ENCODE results near the gene TTC23. TPM values are rescaled to one million over a fixed set of nuclear protein-coding genes. Genes with fewer than 3 reads are reported as not detected.
"Not testable (repeated sequence)": the region's sequence is repeated elsewhere in the genome, so short reads cannot be mapped to it uniquely, and the experiment has no call there.

TTC23 gene
- total RNA-seq, 1 experiment from 2014 or later, result 14.1 TPM

DNA sequence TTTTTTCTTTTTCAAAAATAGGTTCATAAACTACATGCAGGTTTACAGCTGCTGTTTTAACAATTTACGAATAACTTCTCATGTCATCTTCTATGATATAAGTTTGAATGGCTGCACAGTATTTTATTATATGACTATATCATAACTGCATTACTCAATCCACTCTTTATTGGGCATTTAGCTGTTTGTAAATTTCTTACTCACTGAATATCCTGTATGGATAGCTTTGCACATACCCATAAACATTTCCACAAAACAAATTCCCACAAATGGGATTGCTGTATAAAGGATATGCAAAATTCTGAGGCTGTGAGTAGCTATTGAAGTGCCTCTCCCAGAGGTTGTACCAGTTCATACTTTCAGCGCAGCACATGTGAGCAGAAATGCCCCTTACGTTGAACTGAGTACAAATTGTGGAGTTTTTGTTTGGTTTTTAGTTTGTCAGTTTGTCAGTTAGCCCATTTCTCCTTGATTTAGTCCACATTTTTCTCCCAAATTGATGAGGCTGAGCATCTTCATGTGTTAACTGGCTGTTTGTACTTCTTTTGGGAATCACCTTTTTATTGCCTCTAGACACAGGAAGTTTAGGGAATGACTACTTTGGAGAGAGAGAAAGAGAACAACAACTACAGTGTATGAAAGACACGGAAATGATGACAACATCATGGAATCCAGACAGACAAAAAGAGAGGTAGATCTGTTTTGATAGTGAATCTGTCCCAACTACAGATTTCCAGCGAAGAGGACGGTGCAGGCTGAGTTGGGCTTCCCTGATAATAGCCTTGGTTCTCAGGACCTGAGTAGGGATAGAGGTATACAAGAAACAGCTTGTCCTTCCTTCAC lies 24.8 kb downstream of the TTC23 start:
- in situ Hi-C loops (cut with HindIII; ENCODE audit: low pct_unique_long_range_greater_than_20kb, low sequenced_read_pairs), result no loop called here
- no peak for DNase-seq (ENCODE audit: low read depth, low spot score)

DNA sequence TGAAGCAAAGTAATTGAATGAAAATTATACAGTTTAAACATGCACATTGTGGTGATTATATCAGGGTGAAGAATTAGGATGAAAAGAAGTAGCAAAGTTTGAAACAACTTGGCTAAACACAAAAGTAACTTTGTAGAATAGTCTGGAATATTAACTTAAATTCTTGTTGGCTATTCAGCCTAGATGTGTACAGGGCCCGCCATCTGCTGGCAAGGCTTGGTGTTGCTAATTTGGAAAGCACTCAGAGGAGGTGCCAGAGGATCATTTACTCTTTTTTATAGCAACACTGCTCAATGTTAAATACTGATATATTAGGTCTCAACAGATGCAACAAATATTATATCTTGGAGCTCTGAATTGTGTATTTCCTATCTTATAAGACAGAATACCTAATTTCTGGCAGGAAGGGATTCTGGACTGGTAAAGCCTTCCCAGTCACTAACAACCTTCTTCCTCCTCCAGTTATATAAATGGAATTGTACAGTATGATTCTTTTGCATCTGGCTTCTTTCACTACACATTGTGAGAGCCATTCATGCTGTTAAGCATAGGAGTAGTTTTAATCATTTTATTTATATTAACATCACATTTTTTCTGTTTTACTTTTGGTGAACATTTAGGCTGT lies 36.1 kb downstream of the TTC23 start:
- in situ Hi-C loops (cut with HindIII; ENCODE audit: low pct_unique_long_range_greater_than_20kb, low sequenced_read_pairs), result no loop called here

DNA sequence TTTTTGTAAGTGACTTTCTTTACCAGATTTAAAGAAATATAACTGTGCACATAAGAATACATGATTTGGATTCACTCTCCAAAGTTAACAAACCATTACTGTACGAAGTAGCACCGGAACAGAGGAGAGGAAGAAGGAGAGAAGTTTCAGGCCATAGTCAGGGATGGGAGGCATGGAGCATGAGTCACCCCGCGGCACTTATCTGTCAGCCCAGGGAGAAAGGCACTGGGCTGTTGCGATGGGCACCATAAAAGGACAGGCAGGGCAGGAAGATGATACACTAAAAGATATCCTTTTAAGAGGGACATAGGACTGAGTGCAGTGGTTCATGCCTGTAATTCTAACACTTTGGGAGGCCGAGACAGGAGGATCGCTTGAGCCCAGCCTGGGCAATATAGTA lies 37.0 kb downstream of the TTC23 start:
- in situ Hi-C loops (cut with HindIII; ENCODE audit: low pct_unique_long_range_greater_than_20kb, low sequenced_read_pairs), result no loop called here
- DNase-seq (ENCODE audit: low read depth, low spot score), result peak; percentile 8

More for the DNA sequence above, 36.1 kb downstream of the TTC23 start:
- peak; percentile 75 for DNase-seq (ENCODE audit: low read depth, low spot score)

DNA sequence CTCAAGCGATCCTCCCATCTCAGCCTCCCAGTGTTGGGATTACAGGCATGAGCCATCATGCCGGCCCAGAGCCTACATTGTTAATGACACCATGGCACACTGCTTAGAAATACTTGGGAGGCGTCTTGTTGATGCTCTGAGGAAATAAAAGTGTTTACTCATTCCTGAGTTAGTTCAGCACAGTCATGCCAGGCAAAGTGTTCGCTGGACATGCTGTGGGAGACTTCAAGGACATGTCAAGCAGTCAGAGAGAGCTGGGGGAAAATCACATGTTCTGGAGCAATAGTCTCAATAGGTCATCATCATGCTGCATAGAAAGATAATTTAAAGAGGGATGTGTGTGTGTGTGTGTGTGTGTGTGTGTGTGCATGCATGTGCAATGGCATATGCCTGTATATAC lies 37.5 kb downstream of the TTC23 start:
- in situ Hi-C loops (cut with HindIII; ENCODE audit: low pct_unique_long_range_greater_than_20kb, low sequenced_read_pairs), result no loop called here

DNA sequence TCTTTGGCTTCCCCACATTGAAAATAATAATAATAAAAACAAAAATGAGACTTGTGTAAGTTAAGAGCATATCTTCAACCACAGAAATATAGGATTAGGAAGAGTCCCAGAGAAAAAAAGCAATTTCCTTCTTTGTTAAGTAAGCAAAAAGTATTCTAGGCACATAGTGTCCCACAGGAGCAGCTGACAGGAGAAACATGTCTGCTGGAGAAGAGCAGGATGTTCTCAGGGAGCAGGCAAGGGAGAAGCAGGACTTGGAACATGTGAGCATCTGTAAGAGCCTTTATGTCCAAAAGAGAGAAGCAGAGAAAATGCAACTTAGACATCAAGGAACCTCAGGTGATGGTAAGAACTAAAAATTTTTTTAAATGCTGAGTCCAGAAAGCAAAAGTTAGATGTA lies 39.0 kb downstream of the TTC23 start:
- DNase-seq (ENCODE audit: low read depth, low spot score), result no peak
- in situ Hi-C loops (cut with HindIII; ENCODE audit: low pct_unique_long_range_greater_than_20kb, low sequenced_read_pairs), result no loop called here

More for the DNA sequence above, 37.5 kb downstream of the TTC23 start:
- DNase-seq (ENCODE audit: low read depth, low spot score), result no peak

DNA sequence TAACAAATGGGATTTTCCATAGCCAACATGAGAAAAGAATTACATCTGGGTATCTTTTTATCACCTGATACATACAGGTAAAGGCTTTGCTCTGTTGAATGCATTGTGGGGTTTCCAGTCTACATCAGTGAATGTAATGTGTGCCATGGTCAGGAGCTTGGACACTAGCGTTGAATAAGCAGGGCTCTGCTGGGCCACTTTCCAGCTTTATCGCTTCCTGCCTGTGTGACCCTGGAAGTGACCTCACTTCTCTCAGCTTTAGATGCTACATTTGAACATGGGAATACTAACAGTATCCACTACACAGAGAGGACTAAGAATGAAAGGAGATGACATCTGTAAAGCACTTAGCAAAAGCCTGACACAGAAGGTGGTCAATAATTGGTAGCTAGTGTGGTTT lies 40.1 kb downstream of the TTC23 start:
- no peak for DNase-seq (ENCODE audit: low read depth, low spot score)

DNA sequence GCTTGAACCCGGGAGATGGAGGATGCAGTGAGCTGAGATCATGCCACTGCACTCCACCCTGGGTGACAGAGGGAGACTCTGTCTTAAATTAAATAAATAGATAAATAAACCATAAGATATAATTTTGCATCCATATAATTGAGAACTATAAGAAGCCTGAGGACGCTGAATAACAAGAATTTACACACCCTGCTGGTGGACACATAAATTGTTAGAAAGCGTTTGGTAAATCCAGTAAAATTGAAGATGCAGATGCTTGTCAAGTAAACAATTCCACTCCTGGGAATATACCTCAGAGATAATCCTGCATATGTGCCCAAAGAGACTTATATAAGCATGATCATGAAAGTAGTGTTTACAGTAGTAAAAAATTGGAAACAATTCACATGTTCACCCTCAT lies 41.7 kb downstream of the TTC23 start:
- in situ Hi-C loops (cut with HindIII; ENCODE audit: low pct_unique_long_range_greater_than_20kb, low sequenced_read_pairs), result loop anchor here (10.0 kb wide), 1 partner anchor 103 kb away; the partner anchor contains the start of gene SYNM
- peak; percentile 6 for DNase-seq (ENCODE audit: low read depth, low spot score)

More for the DNA sequence above, 40.1 kb downstream of the TTC23 start:
- in situ Hi-C loops (cut with HindIII; ENCODE audit: low pct_unique_long_range_greater_than_20kb, low sequenced_read_pairs), result loop anchor here (10.0 kb wide), 1 partner anchor 105 kb away; the partner anchor contains the start of gene SYNM

DNA sequence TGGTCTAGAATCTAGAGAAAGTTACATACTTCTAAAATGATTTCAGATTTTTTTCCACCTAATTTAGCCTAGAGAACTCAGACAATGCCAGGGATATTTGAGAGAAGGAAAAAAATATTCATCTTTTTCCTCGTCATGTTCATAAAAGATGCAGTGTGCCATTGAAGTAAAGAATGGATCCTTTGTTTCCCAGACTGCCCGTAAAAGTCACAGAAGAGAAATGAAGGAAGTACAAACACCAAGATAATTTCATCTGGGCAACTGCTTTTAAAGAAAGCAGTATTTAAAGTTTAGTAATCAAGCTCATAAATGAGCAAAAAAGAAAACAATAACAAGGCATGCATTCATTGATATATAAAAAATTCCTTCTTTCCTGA lies 47.2 kb downstream of the TTC23 start:
- DNase-seq (ENCODE audit: low read depth, low spot score), result peak; percentile 65
- in situ Hi-C loops (cut with HindIII; ENCODE audit: low pct_unique_long_range_greater_than_20kb, low sequenced_read_pairs), result loop anchor here (10.0 kb wide), 1 partner anchor 97 kb away; the partner anchor contains the start of gene SYNM

DNA sequence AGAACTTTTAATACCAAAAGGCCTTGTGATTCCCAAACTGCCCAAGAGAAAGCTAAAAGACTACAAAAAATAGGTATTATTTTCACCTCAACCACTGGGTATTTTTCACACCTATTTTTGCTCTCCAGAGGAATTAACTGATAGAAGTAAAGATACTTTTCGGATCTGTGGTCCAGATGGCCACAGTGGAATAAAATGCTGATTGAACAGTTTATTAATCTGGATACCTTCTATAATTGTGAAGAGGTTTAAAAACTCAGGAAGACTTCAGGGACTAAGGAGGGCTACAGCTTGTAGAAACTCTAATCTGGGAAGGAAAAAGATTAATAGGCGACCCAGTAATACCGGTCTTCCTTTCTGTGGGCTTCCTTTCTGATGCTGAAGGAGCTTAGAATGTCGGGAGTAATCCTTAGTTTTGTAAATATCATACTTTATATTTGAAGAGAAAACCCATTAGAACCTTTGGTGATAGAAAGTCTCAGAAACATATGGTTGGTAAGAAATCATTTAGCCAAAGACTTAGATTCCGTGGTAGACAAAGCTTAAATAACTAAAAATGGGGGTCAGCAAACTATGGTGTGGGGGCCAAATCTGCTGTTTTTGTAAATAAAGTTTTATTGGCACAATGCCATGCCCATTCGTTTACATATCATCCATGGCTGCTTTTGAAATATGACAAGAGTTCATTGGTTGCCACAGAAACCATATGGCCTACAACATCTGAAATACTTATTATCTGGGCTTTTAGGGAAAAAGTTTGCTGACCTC lies 47.8 kb downstream of the TTC23 start:
- no peak for DNase-seq (ENCODE audit: low read depth, low spot score)
- in situ Hi-C loops (cut with HindIII; ENCODE audit: low pct_unique_long_range_greater_than_20kb, low sequenced_read_pairs), result loop anchor here (10.0 kb wide), 1 partner anchor 97 kb away; the partner anchor contains the start of gene SYNM

DNA sequence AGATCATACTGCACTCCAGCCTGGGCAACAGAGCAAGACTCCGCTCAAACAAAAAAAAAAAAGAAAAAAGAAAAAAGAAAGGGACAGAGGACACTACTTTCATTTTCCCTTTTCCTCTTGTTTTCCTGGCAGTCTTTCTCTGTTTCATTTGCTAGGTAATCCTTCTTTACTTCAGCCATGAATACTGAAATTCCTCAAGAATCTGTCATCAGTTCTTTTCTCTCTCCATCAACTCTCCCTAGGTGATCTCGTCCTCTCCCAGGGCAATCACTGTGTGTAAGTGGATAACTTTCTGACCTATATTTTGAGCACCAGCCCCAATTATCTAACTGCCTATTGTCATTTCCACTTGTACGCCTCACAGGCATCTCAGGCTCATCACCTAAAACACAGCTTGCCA lies 51.5 kb downstream of the TTC23 start:
- in situ Hi-C loops (cut with HindIII; ENCODE audit: low pct_unique_long_range_greater_than_20kb, low sequenced_read_pairs), result no loop called here
- no peak for DNase-seq (ENCODE audit: low read depth, low spot score)

DNA sequence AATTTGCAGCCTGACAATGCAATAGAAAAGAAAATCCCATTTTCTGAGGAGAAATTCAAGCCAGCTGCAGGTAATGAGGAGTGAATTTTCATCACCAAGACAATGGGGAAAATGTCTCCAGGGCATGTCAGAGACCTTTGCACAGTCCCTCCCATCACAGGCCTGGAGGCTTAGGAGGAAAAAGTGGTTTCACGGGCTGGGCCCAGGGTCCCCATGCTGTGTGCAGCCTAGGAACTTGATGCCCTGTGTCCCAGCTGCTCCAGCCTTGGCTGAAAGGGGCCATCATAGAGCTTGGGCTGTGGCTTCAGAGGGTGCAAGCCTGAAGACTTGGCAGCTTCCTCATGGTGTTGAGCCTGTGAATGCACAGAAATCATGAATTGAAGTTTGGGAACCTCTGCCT lies 57.2 kb downstream of the TTC23 start:
- in situ Hi-C loops (cut with HindIII; ENCODE audit: low pct_unique_long_range_greater_than_20kb, low sequenced_read_pairs); DNase-seq (ENCODE audit: low read depth, low spot score): not testable (repeated sequence)

DNA sequence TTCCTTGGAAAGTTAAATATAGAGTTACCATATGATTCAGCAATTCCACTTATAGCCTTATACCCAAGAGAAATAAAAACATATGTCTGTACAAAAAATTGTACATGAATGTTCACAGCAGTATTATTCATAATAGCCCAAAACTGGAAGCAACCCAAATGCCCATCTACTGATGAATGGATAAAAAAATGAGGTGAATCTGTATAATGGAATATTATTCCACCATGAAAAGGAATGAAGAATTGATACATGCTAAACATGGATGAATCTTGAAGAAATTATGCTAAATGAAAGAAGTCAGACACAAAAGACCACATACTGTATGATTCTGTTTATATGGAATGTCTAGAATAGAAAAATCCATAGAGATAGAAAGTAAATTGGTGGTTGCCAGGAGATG lies 61.4 kb downstream of the TTC23 start:
- no peak for DNase-seq (ENCODE audit: low read depth, low spot score)
- in situ Hi-C loops (cut with HindIII; ENCODE audit: low pct_unique_long_range_greater_than_20kb, low sequenced_read_pairs), result no loop called here

DNA sequence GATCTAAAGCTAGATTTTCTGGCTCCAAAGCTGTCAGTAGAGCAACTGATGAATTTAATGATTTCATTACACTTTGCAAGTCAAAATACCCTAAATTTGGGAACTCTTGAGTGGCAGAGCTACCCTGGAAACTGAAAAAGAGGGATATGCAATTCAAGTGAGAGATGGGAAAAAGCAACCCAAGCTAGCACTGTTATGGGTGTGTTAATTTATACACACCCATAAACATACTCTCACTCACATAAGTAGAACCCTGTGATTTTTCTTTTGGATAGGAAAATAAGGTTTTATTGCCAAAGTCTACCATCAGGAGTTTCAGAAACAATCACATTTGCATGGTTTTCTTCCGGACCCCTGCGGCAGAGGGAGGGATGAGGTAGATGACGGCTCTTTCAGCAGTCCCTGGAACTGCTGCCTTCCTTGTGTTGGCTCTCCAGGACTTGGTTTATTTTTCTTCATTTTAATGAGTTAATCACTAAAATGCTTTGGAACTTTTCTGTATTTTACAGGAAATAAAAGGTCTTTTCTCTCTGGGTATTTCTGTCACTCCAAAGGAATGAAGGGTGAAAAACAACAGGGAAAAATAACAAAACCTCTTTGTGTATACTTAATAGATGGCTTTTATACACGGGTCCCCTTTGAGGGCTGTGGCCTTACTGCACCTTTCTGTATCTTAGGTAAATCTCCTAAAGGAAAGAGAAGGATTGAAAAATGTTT lies 63.8 kb downstream of the TTC23 start:
- in situ Hi-C loops (cut with HindIII; ENCODE audit: low pct_unique_long_range_greater_than_20kb, low sequenced_read_pairs), result no loop called here

DNA sequence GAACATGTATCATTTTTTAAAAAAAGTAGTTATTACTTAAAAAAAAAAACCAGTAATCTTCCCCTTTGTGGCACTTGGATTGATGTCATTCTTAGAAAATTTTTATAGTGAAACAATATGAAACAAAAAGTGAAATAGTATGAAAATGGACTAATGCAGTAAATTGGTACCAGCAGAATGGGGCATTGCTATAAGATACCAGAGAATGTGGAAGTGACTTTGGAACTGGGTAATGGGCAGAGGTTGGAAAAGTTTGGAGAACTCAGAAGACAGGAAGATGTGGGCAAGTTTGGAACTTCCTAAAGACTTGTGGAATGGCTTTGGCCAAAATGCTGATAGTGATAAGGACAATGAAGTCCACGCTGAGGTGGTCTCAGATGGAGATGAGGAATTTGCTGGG lies 66.6 kb downstream of the TTC23 start:
- in situ Hi-C loops (cut with HindIII; ENCODE audit: low pct_unique_long_range_greater_than_20kb, low sequenced_read_pairs), result no loop called here

More for the DNA sequence above, 63.8 kb downstream of the TTC23 start:
- DNase-seq (ENCODE audit: low read depth, low spot score), result peak; percentile 51

DNA sequence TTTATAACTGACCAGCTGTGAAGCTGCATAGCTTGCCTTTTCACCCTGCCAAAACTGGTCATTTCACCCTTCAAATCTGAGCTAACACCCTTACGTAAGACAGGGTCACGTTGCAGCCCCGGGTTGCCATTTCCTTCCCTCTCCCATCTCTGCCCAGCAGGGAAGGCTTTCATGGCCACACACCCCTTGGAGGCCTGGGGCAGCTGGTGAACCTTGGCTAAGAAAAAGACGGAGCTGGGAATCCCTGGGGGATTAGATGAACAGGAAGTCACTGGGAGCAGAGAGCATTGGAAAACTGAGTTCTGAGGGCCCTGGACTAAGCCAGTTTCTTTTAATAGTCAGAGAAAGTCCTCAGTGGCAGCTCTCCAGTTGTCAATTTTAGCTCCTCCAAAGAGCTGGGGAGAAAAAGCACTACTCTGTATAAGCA lies 67.8 kb downstream of the TTC23 start:
- peak; percentile 82 for DNase-seq (ENCODE audit: low read depth, low spot score)
- in situ Hi-C loops (cut with HindIII; ENCODE audit: low pct_unique_long_range_greater_than_20kb, low sequenced_read_pairs), result no loop called here

More for the DNA sequence above, 66.6 kb downstream of the TTC23 start:
- no peak for DNase-seq (ENCODE audit: low read depth, low spot score)

DNA sequence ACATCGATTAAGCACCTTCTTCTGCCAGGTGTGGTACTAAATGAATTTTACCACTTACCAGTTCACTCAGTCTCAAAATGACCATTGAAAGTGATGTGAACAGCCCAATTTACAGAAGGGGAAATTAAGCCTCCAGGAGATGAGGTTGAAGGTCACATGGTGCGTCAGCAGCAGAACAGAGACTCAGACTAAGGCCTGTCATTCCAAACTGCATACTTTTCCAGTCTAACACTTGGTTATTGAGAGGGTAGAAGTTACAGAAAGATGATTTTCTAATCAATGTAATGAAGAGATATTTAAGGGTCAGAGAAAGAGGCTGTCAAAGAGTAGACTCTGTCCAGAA lies 68.4 kb downstream of the TTC23 start:
- no peak for DNase-seq (ENCODE audit: low read depth, low spot score)
- in situ Hi-C loops (cut with HindIII; ENCODE audit: low pct_unique_long_range_greater_than_20kb, low sequenced_read_pairs), result no loop called here

DNA sequence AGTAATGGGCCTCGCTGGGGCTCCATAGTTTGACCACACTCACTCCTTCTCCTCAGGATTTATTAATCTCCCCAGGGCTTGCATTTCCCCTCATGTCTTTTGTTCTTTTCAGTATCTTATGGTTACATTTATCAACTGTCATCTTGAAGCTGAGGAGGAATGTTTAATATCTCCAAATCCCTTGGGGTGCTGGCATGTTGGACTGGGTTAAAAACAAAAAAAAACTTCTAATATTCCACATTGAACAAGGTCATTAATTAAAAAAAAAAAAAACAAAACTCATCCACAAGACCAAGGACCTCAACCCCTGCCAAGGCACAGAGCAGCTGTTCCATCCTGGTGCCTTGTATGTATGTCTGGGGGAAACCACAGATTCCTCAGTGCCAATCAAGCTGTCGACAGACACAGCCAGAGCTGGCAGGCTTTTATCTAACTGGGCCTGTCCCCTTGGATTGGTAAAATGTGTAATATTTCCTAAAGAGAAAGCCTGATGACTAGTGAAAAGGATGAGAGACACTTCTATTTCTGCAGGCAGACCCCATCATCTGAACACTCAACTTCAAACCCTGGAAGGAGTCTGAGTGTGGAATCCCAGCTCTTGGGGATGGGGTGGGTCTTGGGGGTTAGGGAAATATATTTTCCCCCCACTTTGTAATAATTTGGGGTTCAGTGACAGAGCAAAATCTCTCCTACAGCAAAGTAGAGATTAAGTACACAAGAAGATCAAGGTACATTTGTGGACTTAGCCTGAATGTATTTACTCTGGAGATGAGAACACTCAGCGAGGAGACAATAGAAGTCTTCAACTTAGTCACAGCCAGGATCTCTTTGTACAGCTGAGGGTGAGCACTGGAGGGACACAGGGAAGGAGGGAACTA lies 69.1 kb downstream of the TTC23 start:
- no peak for DNase-seq (ENCODE audit: low read depth, low spot score)
- in situ Hi-C loops (cut with HindIII; ENCODE audit: low pct_unique_long_range_greater_than_20kb, low sequenced_read_pairs), result no loop called here
